HAP-1 (cell line): ENCODE data around the gene SMAD9.

Source experiments
- DNase-seq, 2 experiments: peaks; one replicate each; pipeline ENCODE4 v3.0.0-alpha.2; 2016 to 2020; ENCODE audit warnings: low spot score in 2 of 2
- H3K27me3 ChIP-seq: fragments of 250-450 bp; sonication (Bioruptor Pico); 2 replicates; pipeline ENCODE4 v1.5.1; 2020; ENCODE audit warnings: low read depth, mild to moderate bottlenecking, moderate library complexity
- H3K36me3 ChIP-seq: fragments of 250-450 bp; sonication (Bioruptor Pico); replicated peaks from 2 replicates; pipeline ENCODE4 v1.5.1; 2020; ENCODE audit warnings: mild to moderate bottlenecking
- H3K4me1 ChIP-seq: fragments of 250-450 bp; sonication (Bioruptor Pico); 2 replicates; pipeline ENCODE4 v1.5.1; 2020; ENCODE audit warnings: mild to moderate bottlenecking
- H3K4me3 ChIP-seq: fragments of 250-450 bp; sonication (Bioruptor Pico); 2 replicates; pipeline ENCODE4 v1.5.1; 2020; ENCODE audit warnings: mild to moderate bottlenecking, moderate library complexity
- H3K9me3 ChIP-seq: fragments of 250-450 bp; sonication (Bioruptor Pico); 2 replicates; pipeline ENCODE4 v1.5.1; 2020; ENCODE audit warnings: mild to moderate bottlenecking, moderate library complexity
- in situ Hi-C: fragments of 300-500 bp; cut with MboI; formaldehyde crosslinking; loops from 3 replicates; pipeline ENCODE4 v1.14.3; 2020; ENCODE audit warnings: low sequenced_read_pairs, inconsistent platforms, mixed read lengths

SMAD9 gene

DNA sequence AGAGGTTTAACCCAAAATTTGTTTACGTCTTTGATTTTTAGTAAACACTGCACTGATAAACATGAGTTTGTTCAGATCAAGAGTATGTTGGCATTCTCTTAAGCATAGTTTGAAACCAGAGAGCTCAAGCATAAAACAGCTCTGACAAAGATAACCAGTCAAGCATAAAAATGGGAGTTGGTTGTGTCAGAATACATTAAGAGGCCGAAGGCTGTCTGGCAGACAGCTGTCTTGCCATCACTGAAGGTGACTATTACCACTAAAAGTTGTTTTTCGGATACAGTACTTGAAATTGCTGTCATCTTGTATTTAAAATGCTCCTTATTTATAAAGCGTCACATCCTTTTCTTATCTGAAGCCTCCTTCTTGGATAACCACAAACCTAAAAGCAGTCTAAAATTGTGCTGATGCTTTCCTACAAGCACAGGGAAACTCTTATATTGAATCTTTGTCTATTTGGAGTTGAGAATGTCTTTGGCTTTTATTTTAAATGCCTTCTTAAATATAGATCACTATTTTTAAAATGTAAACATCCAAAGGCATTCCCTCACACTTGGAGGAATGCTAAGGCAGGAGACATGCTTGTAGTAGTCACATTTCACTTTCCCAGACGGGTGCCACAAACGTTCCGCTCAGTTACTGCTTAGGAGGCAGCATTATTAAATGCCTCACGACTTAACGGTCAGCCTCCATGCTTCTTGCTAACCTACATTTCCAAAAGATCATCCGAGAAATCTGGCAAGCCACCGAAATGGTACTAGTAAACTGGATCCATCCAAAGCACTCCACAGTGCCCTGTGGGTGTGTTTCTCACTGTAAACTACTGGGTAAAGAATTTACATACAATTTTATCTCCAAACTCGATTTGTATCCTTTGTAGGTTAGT lies 1.5 kb downstream of the SMAD9 start:
- peak; percentile 14 to 17 for DNase-seq
- H3K4me3 ChIP-seq = peak overlapping the region; percentile 51

DNA sequence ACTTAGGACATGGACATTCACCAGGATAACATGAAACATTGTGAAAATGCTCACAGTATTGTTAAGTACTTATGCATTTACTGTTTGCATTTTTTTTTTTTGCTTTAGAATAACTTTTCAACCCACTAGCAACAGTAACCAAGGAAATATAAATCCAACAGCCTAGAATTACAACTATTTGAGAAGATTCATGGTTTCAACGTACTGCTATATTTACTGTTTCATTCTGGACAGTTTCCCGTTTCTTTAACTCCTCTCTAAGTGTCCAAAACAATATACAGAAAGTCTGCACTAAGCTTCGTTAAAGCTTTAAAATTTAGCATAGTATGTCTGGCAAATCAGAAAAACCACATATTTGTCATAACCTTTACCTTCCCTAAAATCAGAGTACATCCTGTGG lies 2.7 kb downstream of the SMAD9 start:
- H3K4me1 ChIP-seq = peaks cover 18% of the 10 kb centered on the region
- no peak for DNase-seq

More for the DNA sequence above, 1.5 kb downstream of the SMAD9 start:
- no peaks in the 10 kb centered on the region for H3K36me3 ChIP-seq
- in situ Hi-C loops = no loop called here
- H3K9me3 ChIP-seq = no peaks in the 10 kb centered on the region
- peaks cover 16% of the 10 kb centered on the region for H3K4me1 ChIP-seq
- no peaks in the 10 kb centered on the region for H3K27me3 ChIP-seq

DNA sequence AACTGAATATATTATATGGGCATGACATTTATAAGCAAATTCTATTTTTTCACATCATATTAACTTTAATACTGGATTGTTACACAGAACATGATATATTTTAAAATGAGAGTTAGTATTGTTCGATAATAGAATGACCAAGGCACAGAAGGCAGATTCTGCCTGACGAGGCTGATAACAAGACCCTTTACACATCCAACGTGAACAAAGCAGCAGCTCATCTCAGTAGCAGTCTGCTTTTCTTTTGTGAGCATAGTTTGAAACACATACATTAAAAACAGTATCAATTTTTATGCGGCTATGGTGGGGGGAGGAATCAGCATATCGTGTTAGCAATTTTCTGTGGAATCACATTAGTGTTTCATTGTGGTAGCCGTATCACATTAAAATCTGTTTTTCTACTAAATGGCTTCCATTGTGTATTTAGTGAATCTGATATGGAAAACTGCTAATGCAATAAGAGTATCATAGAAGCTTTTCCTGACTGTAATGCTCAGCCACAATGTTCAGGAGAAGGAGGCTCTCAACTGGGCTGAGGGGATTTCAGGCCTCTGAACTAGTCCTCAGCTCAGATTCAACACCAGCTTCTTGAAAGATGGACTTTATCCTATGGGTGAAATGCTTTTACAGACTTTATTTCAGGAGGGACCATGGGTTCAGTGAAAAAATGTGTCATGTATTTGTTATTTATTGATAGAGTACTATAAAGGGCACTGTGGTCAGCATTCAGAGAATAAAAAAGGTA lies 4.0 kb downstream of the SMAD9 start:
- Histone ChIP-seq H3K4me3 (no peak overlapping the region), H3K36me3 (no peaks in the 10 kb centered on the region), H3K9me3 (no peaks in the 10 kb centered on the region), H3K4me1 (peaks cover 18% of the 10 kb centered on the region), H3K27me3 (no peaks in the 10 kb centered on the region)
- no peak for DNase-seq
- in situ Hi-C loops = no loop called here

More for the DNA sequence above, 2.7 kb downstream of the SMAD9 start:
- H3K36me3 ChIP-seq = no peaks in the 10 kb centered on the region
- no peak overlapping the region for H3K4me3 ChIP-seq
- in situ Hi-C loops = no loop called here
- no peaks in the 10 kb centered on the region for H3K27me3 ChIP-seq
- no peaks in the 10 kb centered on the region for H3K9me3 ChIP-seq

DNA sequence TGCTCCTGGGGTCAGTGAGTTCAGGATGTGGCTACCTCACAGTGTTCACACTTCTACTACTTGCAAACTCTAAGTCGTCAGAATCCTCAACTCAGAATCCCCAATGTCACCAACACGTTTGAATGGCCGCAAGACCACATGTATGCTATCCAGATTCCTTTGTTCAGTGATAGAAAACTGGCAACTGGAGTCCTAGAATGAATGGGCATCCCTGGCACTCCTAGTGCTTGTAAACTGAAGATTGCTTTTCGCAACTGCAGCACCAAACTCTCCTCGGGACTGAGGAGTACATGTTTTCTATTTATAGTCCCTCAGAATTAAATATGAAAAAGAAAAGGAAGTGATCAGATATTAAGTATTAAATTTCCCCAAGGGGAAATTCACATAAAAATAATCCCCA lies 4.9 kb downstream of the SMAD9 start:
- no peak overlapping the region for H3K4me3 ChIP-seq
- DNase-seq = no peak
- H3K4me1 ChIP-seq = peaks cover 18% of the 10 kb centered on the region
- no peaks in the 10 kb centered on the region for H3K27me3 ChIP-seq
- H3K9me3 ChIP-seq = no peaks in the 10 kb centered on the region
- no peaks in the 10 kb centered on the region for H3K36me3 ChIP-seq
- in situ Hi-C loops = no loop called here

DNA sequence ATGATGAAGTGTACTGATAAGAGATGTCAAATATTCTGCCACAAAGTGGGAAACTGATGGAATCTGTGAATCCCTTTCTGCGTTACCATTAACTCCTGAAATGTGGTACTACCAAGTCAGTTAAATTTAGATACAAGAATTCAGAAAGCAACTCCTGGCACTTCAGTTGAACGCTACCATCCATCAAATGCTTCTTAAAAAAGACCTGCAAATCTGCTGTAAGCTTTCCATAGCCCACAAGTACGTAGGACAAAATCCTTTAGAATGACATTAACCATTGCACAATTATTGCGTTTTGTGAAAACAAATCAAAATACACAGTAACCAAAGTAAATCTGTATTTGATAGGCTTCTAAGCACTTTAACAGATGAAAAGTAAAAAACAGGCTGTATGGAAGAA lies 5.4 kb downstream of the SMAD9 start:
- Histone ChIP-seq H3K27me3 (no peaks in the 10 kb centered on the region), H3K9me3 (no peaks in the 10 kb centered on the region), H3K36me3 (no peaks in the 10 kb centered on the region), H3K4me1 (peaks cover 18% of the 10 kb centered on the region), H3K4me3 (no peak overlapping the region)
- DNase-seq = no peak
- in situ Hi-C loops = no loop called here

DNA sequence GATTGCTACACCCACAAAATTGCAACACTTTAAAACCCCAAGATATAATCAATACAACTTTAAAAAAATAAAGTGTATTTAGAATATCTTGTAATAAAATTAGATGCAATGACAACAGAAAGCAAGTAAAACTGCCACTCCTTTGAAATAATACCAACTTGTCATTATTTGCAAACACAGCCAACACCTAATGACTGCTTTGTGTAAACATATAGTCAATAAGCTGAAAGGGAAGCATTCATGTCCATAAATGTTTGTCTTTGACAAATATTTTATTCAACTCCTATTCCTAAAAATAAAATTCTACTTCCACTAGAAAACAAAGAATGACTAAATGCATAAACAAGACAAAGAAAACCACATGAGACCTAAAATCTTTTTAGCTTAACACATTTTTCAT lies 6.6 kb downstream of the SMAD9 start:
- no peaks in the 10 kb centered on the region for H3K9me3 ChIP-seq
- H3K27me3 ChIP-seq = no peaks in the 10 kb centered on the region

DNA sequence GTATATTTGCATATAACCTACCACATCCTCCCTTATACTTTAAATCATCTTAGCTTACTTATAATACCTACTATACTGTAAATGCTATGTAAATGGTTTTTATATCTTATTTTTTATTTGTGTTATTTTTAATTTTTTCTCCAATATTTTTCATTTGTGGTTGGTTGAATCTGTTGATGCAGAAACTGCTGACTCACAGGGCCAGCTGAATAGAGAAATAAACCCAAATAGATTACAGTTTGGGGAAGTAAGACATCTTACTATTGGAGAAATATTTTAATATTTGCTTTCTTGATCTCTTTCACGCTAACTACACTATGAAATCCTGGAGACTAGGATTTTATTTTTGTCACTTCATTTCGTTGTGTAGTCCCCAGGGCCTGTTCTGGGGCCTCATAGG lies 7.1 kb downstream of the SMAD9 start:
- no peak for DNase-seq
- in situ Hi-C loops = no loop called here
- H3K4me1 ChIP-seq = peaks cover 15% of the 10 kb centered on the region

More for the DNA sequence above, 6.6 kb downstream of the SMAD9 start:
- H3K36me3 ChIP-seq = no peaks in the 10 kb centered on the region
- H3K4me3 ChIP-seq = no peak overlapping the region
- DNase-seq = no peak
- in situ Hi-C loops = no loop called here
- H3K4me1 ChIP-seq = peaks cover 17% of the 10 kb centered on the region

DNA sequence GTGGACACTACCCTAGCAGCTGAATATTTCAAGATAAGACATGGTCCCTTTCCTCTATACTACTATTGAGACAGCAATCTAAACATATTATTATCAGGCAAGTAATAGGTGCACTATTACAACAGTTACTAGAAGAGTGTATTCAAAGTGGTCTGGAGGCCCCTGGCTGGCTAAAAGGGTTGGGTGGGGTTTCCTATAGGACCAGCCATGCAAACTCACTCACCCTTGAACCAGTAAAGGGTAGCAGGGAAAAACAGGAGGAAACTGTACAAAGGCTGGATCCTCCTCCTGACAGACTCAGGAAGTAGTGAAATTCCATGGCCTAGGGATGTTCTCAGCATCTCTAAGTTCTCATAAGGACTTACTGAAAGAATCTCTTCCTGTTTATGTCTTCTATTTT lies 7.7 kb downstream of the SMAD9 start:
- H3K4me3 ChIP-seq = no peak overlapping the region
- DNase-seq = no peak
- no peaks in the 10 kb centered on the region for H3K27me3 ChIP-seq
- in situ Hi-C loops = no loop called here
- no peaks in the 10 kb centered on the region for H3K9me3 ChIP-seq
- no peaks in the 10 kb centered on the region for H3K36me3 ChIP-seq
- H3K4me1 ChIP-seq = peaks cover 10% of the 10 kb centered on the region

More for the DNA sequence above, 7.1 kb downstream of the SMAD9 start:
- no peak overlapping the region for H3K4me3 ChIP-seq
- no peaks in the 10 kb centered on the region for H3K9me3 ChIP-seq
- no peaks in the 10 kb centered on the region for H3K36me3 ChIP-seq
- H3K27me3 ChIP-seq = no peaks in the 10 kb centered on the region

DNA sequence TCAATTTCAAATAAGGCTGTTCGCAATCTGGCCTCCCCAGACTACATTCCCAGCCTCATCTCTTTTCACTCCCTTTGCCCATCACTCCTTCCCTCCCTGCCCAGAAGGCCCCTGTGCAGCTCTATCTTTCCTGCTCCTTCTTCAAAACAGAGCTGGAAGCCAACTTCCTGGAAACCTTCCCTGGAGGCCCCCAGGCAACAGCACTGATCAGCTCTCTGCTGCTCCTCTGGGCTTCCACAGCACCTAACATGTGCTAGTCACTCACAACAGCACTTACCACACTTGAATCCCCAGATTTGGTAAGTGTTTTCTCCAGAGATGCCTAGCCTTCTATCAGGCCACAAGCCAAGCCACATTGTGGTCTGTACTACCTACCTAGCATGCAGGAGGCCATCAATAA lies 9.5 kb downstream of the SMAD9 start:
- in situ Hi-C loops = no loop called here
- Histone ChIP-seq H3K4me1 (peaks cover 9% of the 10 kb centered on the region), H3K9me3 (no peaks in the 10 kb centered on the region), H3K4me3 (no peak overlapping the region), H3K36me3 (no peaks in the 10 kb centered on the region), H3K27me3 (no peaks in the 10 kb centered on the region)
- DNase-seq = no peak

DNA sequence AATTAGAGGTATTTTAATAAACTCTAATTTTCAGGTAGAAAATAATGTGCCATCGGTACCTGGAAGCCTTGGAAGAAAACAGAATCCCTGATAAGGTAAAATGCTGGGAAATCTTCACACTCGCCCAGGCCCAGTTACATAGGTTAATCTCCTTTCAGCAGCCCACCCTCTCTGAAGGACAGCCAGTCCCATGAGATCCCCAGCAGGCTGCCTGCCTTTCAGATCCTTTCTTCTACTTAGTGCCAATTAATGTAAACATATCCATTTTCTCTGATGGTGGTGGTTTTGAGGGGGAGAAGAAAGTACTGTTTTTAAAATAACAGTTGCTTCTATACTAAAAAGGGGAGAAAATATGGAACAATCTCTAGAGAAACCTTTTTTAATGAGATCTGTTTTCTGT lies 12.2 kb downstream of the SMAD9 start:
- no peak overlapping the region for H3K4me3 ChIP-seq
- no peaks in the 10 kb centered on the region for H3K27me3 ChIP-seq
- DNase-seq = no peak
- H3K4me1 ChIP-seq = 0 out of 2 replicates have a peak, but pooled peaks cover 4% of the 10 kb centered on the region
- no peaks in the 10 kb centered on the region for H3K9me3 ChIP-seq
- no peaks in the 10 kb centered on the region for H3K36me3 ChIP-seq
- in situ Hi-C loops = no loop called here

DNA sequence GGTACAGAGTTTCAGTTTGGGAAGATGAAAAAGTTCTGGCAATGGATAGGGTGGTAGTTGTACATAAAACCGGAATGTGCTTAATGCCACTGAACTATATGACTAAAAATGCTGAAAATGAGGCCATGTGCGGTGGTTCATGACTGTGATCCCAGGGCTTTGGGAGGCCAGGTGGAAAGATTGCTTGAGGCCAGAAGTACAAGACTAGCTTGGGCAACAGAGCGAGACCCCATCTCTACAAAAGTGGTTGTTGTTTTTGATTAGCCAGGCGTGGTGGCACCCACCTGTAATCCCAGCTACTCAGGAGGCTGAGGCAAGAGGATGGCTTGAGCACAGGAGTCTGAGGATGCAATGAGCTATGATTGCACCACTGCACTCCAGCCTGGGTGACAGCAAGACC lies 12.8 kb downstream of the SMAD9 start:
- Histone ChIP-seq H3K9me3 (no peaks in the 10 kb centered on the region), H3K4me1 (0 out of 2 replicates have a peak, but pooled peaks cover 4% of the 10 kb centered on the region), H3K4me3 (no peak overlapping the region), H3K36me3 (no peaks in the 10 kb centered on the region), H3K27me3 (no peaks in the 10 kb centered on the region)
- in situ Hi-C loops = no loop called here
- DNase-seq = no peak

DNA sequence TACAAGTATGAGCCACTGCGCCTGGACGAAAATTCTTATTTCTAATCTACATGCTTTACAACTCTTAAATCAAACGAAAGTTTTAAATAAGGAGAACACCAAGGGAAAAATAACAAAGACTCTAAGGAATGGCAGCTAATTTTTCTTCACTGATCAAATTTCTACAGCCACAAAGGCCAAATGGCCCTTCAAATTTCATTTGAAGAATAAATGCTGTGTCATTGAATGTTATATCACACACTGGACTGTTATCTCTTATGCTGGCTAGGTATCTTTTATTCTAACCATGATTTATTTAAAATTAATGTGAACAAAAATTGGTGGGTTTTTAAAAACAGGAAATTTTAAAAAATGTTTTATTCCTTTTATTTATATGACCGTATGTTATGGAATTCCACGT lies 14.1 kb downstream of the SMAD9 start:
- in situ Hi-C loops = no loop called here
- H3K9me3 ChIP-seq = no peaks in the 10 kb centered on the region
- H3K4me1 ChIP-seq = 0 out of 2 replicates have a peak, but pooled peaks cover 4% of the 10 kb centered on the region
- H3K27me3 ChIP-seq = no peaks in the 10 kb centered on the region
- DNase-seq = no peak
- H3K36me3 ChIP-seq = no peaks in the 10 kb centered on the region
- H3K4me3 ChIP-seq = no peak overlapping the region

DNA sequence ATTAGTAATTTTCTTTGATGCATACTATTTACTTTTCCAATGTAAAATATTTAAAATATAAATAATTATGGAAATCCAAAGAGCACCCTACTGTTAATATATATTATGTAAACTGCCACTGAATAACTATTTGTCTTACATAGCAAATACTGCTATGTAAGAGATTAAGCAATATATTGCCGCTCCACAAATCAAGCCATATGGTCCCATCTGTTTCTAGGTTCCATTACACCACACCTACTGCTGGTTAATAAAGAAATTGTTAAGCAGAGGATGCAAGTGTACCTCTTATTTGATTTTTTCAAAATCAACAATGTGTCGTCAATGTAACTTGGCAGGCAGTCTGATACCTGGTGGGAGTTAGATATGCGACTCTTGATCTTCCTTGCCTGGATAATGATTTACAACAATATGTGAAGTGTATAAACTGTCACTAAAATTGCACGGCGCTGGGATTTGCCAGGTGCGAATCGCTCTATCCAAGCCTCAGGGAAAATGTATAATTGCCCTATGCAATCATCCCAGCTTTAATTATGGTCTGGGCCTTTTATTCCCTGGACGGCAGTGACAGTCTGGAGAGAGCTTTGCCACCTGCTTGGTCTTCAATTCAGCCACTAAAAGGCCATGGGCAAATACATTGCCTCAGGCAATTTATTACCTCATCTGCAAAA lies 16.0 kb downstream of the SMAD9 start:
- Histone ChIP-seq H3K4me3 (no peak overlapping the region), H3K9me3 (no peaks in the 10 kb centered on the region), H3K36me3 (no peaks in the 10 kb centered on the region), H3K4me1 (0 out of 2 replicates have a peak, but pooled peaks cover 4% of the 10 kb centered on the region), H3K27me3 (no peaks in the 10 kb centered on the region)
- in situ Hi-C loops = no loop called here
- DNase-seq = no peak
